HepG2 (cell line): ENCODE results near the gene SCAPER. TPM values are rescaled to one million over a fixed set of nuclear protein-coding genes. Genes with fewer than 3 reads are reported as not detected.

Experiments used
- CC2D1A ChIP-seq: sonication (generic); formaldehyde crosslinking; IDR thresholded peaks from 2 replicates; pipeline ENCODE4 v1.8.1; 2023; ENCODE audit warnings: mild to moderate bottlenecking, missing genetic modification reagents
- CENPX ChIP-seq: sonication (generic); formaldehyde crosslinking; IDR thresholded peaks from 2 replicates; pipeline ENCODE4 v1.9.0; 2021; ENCODE audit warnings: mild to moderate bottlenecking, missing genetic modification reagents, moderate library complexity
- NR3C1 ChIP-seq: sonication (generic); formaldehyde crosslinking; IDR thresholded peaks from 2 replicates; pipeline ENCODE4 v1.4.0; 2020; ENCODE audit warnings: missing genetic modification reagents
- SP1 ChIP-seq, 2 experiments: fragments of 450-650 bp in 1 of 2; sonication (generic) in 1 of 2; formaldehyde crosslinking in 1 of 2; IDR thresholded peaks; 2 replicates each; pipeline versions ENCODE4 v1.4.0 to v1.6.1; 2016 to 2020; ENCODE audit warnings: missing genetic modification reagents in 1 of 2
- ZNF282 ChIP-seq: fragments of 450-650 bp; IDR thresholded peaks from 2 replicates; pipeline ENCODE4 v1.6.1; 2018; ENCODE audit not compliant: partially characterized antibody
- ZNF333 ChIP-seq: sonication (generic); formaldehyde crosslinking; IDR thresholded peaks from 2 replicates; pipeline ENCODE4 v1.4.0; 2020; ENCODE audit warnings: mild to moderate bottlenecking, missing genetic modification reagents, borderline replicate concordance
- ZNF83 ChIP-seq: sonication (generic); formaldehyde crosslinking; IDR thresholded peaks from 2 replicates; pipeline ENCODE4 v1.4.0; 2020; ENCODE audit warnings: missing genetic modification reagents, mild to moderate bottlenecking, borderline replicate concordance
- polyA plus RNA-seq, 8 experiments: library from polyadenylated mRNA; depleted of rRNA in 3 of 8; stranded (reverse) in 7 of 8; unstranded in 1 of 8; fragments of >200 nt; fragmentation: Illumina TruSeq in 4 of 8; extraction: Trizol in 4 of 8; gene quantifications; 2 replicates each; pipeline versions ENCODE4 v1.2.1 to v1.2.3, GENCODE V29; 2011 to 2016; ENCODE audit warnings: low read depth in 4 of 8, missing spikeins in 1 of 8, mixed read lengths in 1 of 8; ENCODE audit not compliant: insufficient read depth in 1 of 8
- total RNA-seq, 5 experiments: library from RNA; depleted of rRNA; stranded (reverse); fragments of >200 nt; fragmentation: Illumina TruSeq; extraction: Trizol; gene quantifications; 2 replicates each; pipeline ENCODE4 v1.2.3, GENCODE V29; 2016; ENCODE audit warnings: low read depth in 1 of 5
- TF ChIP-seq, protein P1 (sequence below): sonication (generic); formaldehyde crosslinking; IDR thresholded peaks from 2 replicates; pipeline ENCODE4 v1.4.0; 2020; ENCODE audit warnings: mild to moderate bottlenecking, missing genetic modification reagents
- TF ChIP-seq, protein P2 (sequence below): sonication (generic); formaldehyde crosslinking; IDR thresholded peaks from 2 replicates; pipeline ENCODE4 v1.4.0; 2020; ENCODE audit warnings: missing genetic modification reagents
- TF ChIP-seq, protein P3 (sequence below): sonication (generic); IDR thresholded peaks from 2 replicates; pipeline ENCODE4 v1.6.1; 2016; ENCODE audit warnings: low read depth, borderline replicate concordance
- TF ChIP-seq, protein P4 (sequence below): sonication (generic); formaldehyde crosslinking; IDR thresholded peaks from 2 replicates; pipeline ENCODE4 v1.8.0; 2022; ENCODE audit warnings: mild to moderate bottlenecking, missing genetic modification reagents, borderline replicate concordance
- TF ChIP-seq, protein P5 (sequence below): sonication (generic); formaldehyde crosslinking; IDR thresholded peaks from 2 replicates; pipeline ENCODE4 v1.8.1; 2023; ENCODE audit warnings: missing genetic modification reagents, inconsistent platforms, borderline replicate concordance
- TF ChIP-seq, protein P6 (sequence below): sonication (generic); formaldehyde crosslinking; IDR thresholded peaks from 2 replicates; pipeline ENCODE4 v1.4.0; 2020; ENCODE audit warnings: missing genetic modification reagents, borderline replicate concordance

The SCAPER gene
- total and polyA plus RNA-seq, 2 of the 13 experiments (the other 11 are each of a cell fraction or from before 2014, with no cell fraction given): 4.3 to 10.5 TPM

DNA sequence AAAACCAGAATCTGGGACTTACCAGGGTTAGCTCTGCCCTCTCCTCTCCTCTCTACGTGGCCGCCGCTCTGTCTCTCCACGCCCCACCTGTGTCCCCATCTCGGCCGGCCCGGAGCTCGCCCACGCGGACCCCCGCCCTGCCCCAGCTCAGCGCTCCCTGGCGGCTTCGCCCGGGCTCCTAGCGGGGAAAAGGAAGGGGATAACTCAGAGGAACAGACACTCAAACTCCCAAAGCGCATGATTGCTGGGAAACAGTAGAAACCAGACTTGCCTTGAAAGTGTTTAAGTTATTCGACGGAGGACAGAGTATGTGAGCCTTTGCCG, 563.1 kb downstream of the SCAPER start (continued):
- TF ChIP-seq, protein P1, sequence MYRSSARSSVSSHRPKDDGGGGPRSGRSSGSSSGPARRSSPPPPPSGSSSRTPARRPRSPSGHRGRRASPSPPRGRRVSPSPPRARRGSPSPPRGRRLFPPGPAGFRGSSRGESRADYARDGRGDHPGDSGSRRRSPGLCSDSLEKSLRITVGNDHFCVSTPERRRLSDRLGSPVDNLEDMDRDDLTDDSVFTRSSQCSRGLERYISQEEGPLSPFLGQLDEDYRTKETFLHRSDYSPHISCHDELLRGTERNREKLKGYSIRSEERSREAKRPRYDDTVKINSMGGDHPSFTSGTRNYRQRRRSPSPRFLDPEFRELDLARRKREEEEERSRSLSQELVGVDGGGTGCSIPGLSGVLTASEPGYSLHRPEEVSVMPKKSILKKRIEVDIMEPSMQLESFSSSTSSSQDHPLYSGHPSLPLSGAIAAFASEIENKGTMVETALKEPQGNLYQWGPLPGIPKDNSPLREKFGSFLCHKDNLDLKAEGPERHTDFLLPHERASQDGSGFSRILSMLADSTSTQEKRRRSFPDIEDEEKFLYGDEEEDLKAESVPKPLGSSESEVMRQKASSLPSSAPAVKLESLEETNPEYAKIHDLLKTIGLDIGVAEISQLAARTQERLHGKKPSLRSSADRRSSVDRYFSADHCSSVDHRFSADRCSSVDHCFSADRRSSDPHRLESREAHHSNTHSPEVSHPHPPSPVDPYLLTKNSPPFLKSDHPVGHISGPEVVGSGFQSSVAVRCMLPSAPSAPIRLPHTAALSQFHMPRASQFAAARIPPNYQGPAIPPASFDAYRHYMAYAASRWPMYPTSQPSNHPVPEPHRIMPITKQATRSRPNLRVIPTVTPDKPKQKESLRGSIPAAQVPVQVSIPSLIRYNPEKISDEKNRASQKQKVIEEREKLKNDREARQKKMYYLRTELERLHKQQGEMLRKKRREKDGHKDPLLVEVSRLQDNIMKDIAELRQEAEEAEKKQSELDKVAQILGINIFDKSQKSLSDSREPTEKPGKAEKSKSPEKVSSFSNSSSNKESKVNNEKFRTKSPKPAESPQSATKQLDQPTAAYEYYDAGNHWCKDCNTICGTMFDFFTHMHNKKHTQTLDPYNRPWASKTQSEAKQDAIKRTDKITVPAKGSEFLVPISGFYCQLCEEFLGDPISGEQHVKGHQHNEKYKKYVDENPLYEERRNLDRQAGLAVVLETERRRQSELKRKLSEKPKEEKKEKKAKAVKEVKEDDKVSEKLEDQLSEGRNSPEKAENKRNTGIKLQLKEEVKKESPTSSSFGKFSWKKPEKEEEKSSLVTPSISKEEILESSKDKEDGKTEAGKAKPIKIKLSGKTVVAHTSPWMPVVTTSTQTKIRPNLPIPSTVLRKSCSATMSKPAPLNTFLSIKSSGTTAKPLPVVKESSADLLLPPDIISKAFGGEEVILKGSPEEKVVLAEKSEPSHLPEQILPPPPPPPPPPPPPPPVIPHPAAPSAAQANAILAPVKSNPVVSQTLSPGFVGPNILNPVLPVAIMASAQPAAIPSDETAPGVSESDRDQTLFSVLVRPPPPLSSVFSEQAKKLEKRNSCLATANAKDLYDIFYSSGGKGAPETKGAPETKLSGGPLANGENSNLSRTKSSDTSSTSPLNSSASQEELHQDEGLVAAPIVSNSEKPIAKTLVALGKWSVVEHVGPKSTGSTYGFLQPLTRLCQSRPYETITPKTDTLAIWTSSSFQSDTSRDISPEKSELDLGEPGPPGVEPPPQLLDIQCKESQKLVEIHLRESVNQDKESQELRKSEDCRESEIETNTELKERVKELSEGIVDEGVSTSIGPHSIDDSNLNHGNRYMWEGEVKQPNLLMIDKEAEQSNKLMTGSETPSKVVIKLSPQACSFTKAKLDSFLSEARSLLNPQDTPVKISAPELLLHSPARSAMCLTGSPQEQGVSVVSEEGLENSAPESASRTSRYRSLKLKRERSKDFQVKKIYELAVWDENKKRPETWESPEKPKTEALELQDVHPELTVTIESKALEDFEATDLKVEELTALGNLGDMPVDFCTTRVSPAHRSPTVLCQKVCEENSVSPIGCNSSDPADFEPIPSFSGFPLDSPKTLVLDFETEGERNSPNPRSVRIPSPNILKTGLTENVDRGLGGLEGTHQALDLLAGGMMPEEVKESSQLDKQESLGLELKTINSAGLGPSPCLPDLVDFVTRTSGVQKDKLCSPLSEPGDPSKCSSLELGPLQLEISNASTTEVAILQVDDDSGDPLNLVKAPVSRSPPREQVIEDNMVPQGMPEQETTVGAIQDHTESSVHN (CRISPR knock-in tag): no peak
- TF ChIP-seq ZNF282 (no peak), ZNF83 (no peak), SP1 (IDR thresholded peaks at IDR 0.05) (no peak), SP1 (CRISPR knock-in tag; IDR thresholded peaks at IDR 0.05) (no peak), CENPX (CRISPR knock-in tag) (no peak), CC2D1A (CRISPR knock-in tag) (no peak), ZNF333 (CRISPR knock-in tag) (no peak), NR3C1 (CRISPR knock-in tag) (no peak)
- TF ChIP-seq, protein P2, sequence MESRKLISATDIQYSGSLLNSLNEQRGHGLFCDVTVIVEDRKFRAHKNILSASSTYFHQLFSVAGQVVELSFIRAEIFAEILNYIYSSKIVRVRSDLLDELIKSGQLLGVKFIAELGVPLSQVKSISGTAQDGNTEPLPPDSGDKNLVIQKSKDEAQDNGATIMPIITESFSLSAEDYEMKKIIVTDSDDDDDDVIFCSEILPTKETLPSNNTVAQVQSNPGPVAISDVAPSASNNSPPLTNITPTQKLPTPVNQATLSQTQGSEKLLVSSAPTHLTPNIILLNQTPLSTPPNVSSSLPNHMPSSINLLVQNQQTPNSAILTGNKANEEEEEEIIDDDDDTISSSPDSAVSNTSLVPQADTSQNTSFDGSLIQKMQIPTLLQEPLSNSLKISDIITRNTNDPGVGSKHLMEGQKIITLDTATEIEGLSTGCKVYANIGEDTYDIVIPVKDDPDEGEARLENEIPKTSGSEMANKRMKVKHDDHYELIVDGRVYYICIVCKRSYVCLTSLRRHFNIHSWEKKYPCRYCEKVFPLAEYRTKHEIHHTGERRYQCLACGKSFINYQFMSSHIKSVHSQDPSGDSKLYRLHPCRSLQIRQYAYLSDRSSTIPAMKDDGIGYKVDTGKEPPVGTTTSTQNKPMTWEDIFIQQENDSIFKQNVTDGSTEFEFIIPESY: no peak
- TF ChIP-seq, protein P3, sequence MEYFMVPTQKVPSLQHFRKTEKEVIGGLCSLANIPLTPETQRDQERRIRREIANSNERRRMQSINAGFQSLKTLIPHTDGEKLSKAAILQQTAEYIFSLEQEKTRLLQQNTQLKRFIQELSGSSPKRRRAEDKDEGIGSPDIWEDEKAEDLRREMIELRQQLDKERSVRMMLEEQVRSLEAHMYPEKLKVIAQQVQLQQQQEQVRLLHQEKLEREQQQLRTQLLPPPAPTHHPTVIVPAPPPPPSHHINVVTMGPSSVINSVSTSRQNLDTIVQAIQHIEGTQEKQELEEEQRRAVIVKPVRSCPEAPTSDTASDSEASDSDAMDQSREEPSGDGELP: no peak
- TF ChIP-seq, protein P4, sequence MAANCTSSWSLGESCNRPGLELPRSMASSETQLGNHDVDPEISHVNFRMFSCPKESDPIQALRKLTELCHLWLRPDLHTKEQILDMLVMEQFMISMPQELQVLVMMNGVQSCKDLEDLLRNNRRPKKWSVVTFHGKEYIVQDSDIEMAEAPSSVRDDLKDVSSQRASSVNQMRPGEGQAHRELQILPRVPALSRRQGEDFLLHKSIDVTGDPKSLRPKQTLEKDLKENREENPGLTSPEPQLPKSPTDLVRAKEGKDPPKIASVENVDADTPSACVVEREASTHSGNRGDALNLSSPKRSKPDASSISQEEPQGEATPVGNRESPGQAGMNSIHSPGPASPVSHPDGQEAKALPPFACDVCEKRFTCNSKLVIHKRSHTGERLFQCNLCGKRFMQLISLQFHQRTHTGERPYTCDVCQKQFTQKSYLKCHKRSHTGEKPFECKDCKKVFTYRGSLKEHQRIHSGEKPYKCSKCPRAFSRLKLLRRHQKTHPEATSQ (CRISPR knock-in tag): no peak
- TF ChIP-seq, protein P5, sequence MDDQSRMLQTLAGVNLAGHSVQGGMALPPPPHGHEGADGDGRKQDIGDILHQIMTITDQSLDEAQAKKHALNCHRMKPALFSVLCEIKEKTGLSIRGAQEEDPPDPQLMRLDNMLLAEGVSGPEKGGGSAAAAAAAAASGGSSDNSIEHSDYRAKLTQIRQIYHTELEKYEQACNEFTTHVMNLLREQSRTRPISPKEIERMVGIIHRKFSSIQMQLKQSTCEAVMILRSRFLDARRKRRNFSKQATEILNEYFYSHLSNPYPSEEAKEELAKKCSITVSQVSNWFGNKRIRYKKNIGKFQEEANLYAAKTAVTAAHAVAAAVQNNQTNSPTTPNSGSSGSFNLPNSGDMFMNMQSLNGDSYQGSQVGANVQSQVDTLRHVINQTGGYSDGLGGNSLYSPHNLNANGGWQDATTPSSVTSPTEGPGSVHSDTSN: no peak
- TF ChIP-seq, protein P6, sequence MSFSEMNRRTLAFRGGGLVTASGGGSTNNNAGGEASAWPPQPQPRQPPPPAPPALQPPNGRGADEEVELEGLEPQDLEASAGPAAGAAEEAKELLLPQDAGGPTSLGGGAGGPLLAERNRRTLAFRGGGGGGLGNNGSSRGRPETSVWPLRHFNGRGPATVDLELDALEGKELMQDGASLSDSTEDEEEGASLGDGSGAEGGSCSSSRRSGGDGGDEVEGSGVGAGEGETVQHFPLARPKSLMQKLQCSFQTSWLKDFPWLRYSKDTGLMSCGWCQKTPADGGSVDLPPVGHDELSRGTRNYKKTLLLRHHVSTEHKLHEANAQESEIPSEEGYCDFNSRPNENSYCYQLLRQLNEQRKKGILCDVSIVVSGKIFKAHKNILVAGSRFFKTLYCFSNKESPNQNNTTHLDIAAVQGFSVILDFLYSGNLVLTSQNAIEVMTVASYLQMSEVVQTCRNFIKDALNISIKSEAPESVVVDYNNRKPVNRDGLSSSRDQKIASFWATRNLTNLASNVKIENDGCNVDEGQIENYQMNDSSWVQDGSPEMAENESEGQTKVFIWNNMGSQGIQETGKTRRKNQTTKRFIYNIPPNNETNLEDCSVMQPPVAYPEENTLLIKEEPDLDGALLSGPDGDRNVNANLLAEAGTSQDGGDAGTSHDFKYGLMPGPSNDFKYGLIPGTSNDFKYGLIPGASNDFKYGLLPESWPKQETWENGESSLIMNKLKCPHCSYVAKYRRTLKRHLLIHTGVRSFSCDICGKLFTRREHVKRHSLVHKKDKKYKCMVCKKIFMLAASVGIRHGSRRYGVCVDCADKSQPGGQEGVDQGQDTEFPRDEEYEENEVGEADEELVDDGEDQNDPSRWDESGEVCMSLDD: no peak
